ENCODE measurements around the gene MPHOSPH10.

The MPHOSPH10 gene

GRCh38 chr2:71150082-71150816 lies 19.8 kb downstream of the MPHOSPH10 start:
- Histone ChIP-seq H3K36me3 (ENCODE audit: control insufficient read depth in 2 of 2, insufficient read depth in 2 of 2, low read length in 2 of 2) (peaks cover 25 to 34% of the 10 kb centered on the region in 2 donors), H3K4me3 (ENCODE audit: low read length in 2 of 2) (no peak overlapping the region), H3K27me3 (ENCODE audit: control insufficient read depth in 1 of 2, insufficient read depth in 2 of 2, low read length in 2 of 2) (no peaks in the 10 kb centered on the region), H3K4me1 (ENCODE audit: control insufficient read depth, insufficient read depth, low read length) (no peaks in the 10 kb centered on the region), H3K9me3 (ENCODE audit: control insufficient read depth in 2 of 2, low read length in 2 of 2) (no peaks in the 10 kb centered on the region), H3K27ac (ENCODE audit: low read length) (peak overlapping the region; percentile 6), H3K9ac (ENCODE audit: low read length in 2 of 2) (no peak overlapping the region)

- Histone ChIP-seq H3K4me3 (ENCODE audit: low read length in 2 of 2) (no peak overlapping the region), H3K4me1 (ENCODE audit: control insufficient read depth, insufficient read depth, low read length) (no peaks in the 10 kb centered on the region), H3K9me3 (ENCODE audit: control insufficient read depth in 2 of 2, low read length in 2 of 2) (no peaks in the 10 kb centered on the region), H3K9ac (ENCODE audit: low read length in 2 of 2) (no peak overlapping the region), H3K27me3 (ENCODE audit: control insufficient read depth in 1 of 2, insufficient read depth in 2 of 2, low read length in 2 of 2) (no peaks in the 10 kb centered on the region), H3K27ac (ENCODE audit: low read length) (no peak overlapping the region), H3K36me3 (ENCODE audit: control insufficient read depth in 2 of 2, insufficient read depth in 2 of 2, low read length in 2 of 2) (peaks cover 17 to 22% of the 10 kb centered on the region in 2 donors)
These were observed 21.2 kb downstream of the MPHOSPH10 start for GRCh38 chr2:71151620-71152019.

- Histone ChIP-seq H3K4me3 (ENCODE audit: low read length in 2 of 2) (no peak overlapping the region), H3K9ac (ENCODE audit: low read length in 2 of 2) (no peak overlapping the region)
These were observed 23.3 kb downstream of the MPHOSPH10 start for GRCh38 chr2:71153585-71154224.

GRCh38 chr2:71154279-71154678 lies 23.8 kb downstream of the MPHOSPH10 start:
- Histone ChIP-seq H3K36me3 (ENCODE audit: control insufficient read depth in 2 of 2, insufficient read depth in 2 of 2, low read length in 2 of 2) (peaks cover 5 to 6% of the 10 kb centered on the region in 2 donors), H3K27ac (ENCODE audit: low read length) (no peak overlapping the region), H3K27me3 (ENCODE audit: control insufficient read depth in 1 of 2, insufficient read depth in 2 of 2, low read length in 2 of 2) (no peaks in the 10 kb centered on the region)

More at GRCh38 chr2:71153585-71154224, 23.3 kb downstream of the MPHOSPH10 start:
- H3K4me1 ChIP-seq (ENCODE audit: control insufficient read depth, insufficient read depth, low read length), result peaks cover 9% of the 10 kb centered on the region
- no peaks in the 10 kb centered on the region for H3K27me3 ChIP-seq (ENCODE audit: control insufficient read depth in 1 of 2, insufficient read depth in 2 of 2, low read length in 2 of 2)
- no peaks in the 10 kb centered on the region for H3K9me3 ChIP-seq (ENCODE audit: control insufficient read depth in 2 of 2, low read length in 2 of 2)
- no peak overlapping the region for H3K27ac ChIP-seq (ENCODE audit: low read length)
- peaks cover 7 to 9% of the 10 kb centered on the region in 2 donors for H3K36me3 ChIP-seq (ENCODE audit: control insufficient read depth in 2 of 2, insufficient read depth in 2 of 2, low read length in 2 of 2)

GRCh38 chr2:71154798-71155197 lies 24.4 kb downstream of the MPHOSPH10 start:
- H3K27ac ChIP-seq (ENCODE audit: low read length), result no peak overlapping the region
- no peaks in the 10 kb centered on the region for H3K9me3 ChIP-seq (ENCODE audit: control insufficient read depth in 2 of 2, low read length in 2 of 2)
- no peak overlapping the region for H3K4me3 ChIP-seq (ENCODE audit: low read length in 2 of 2)
- no peak overlapping the region for H3K9ac ChIP-seq (ENCODE audit: low read length in 2 of 2)
- H3K4me1 ChIP-seq (ENCODE audit: control insufficient read depth, insufficient read depth, low read length), result peaks cover 9% of the 10 kb centered on the region
- no peaks in the 10 kb centered on the region for H3K27me3 ChIP-seq (ENCODE audit: control insufficient read depth in 1 of 2, insufficient read depth in 2 of 2, low read length in 2 of 2)
- H3K36me3 ChIP-seq (ENCODE audit: control insufficient read depth in 2 of 2, insufficient read depth in 2 of 2, low read length in 2 of 2), result peaks cover 5 to 6% of the 10 kb centered on the region in 2 donors

More at GRCh38 chr2:71154279-71154678, 23.8 kb downstream of the MPHOSPH10 start:
- Histone ChIP-seq H3K9me3 (ENCODE audit: control insufficient read depth in 2 of 2, low read length in 2 of 2) (no peaks in the 10 kb centered on the region), H3K4me1 (ENCODE audit: control insufficient read depth, insufficient read depth, low read length) (peaks cover 9% of the 10 kb centered on the region), H3K4me3 (ENCODE audit: low read length in 2 of 2) (no peak overlapping the region), H3K9ac (ENCODE audit: low read length in 2 of 2) (no peak overlapping the region)

GRCh38 chr2:71155846-71156245 lies 25.4 kb downstream of the MPHOSPH10 start:
- Histone ChIP-seq H3K9ac (ENCODE audit: low read length in 2 of 2) (no peak overlapping the region), H3K4me1 (ENCODE audit: control insufficient read depth, insufficient read depth, low read length) (peaks cover 9% of the 10 kb centered on the region), H3K27ac (ENCODE audit: low read length) (no peak overlapping the region), H3K9me3 (ENCODE audit: control insufficient read depth in 2 of 2, low read length in 2 of 2) (no peaks in the 10 kb centered on the region), H3K27me3 (ENCODE audit: control insufficient read depth in 1 of 2, insufficient read depth in 2 of 2, low read length in 2 of 2) (no peaks in the 10 kb centered on the region), H3K36me3 (ENCODE audit: control insufficient read depth in 2 of 2, insufficient read depth in 2 of 2, low read length in 2 of 2) (no peaks in the 10 kb centered on the region), H3K4me3 (ENCODE audit: low read length in 2 of 2) (no peak overlapping the region)

- peaks cover 9% of the 10 kb centered on the region for H3K4me1 ChIP-seq (ENCODE audit: control insufficient read depth, insufficient read depth, low read length)
- H3K9me3 ChIP-seq (ENCODE audit: control insufficient read depth in 2 of 2, low read length in 2 of 2), result no peaks in the 10 kb centered on the region
- peak overlapping the region; percentile 67 to 69 for H3K4me3 ChIP-seq (ENCODE audit: low read length in 2 of 2)
- H3K9ac ChIP-seq (ENCODE audit: low read length in 2 of 2), result no peak overlapping the region
- no peaks in the 10 kb centered on the region for H3K27me3 ChIP-seq (ENCODE audit: control insufficient read depth in 1 of 2, insufficient read depth in 2 of 2, low read length in 2 of 2)
- H3K27ac ChIP-seq (ENCODE audit: low read length), result peak overlapping the region; percentile 64
- H3K36me3 ChIP-seq (ENCODE audit: control insufficient read depth in 2 of 2, insufficient read depth in 2 of 2, low read length in 2 of 2), result no peaks in the 10 kb centered on the region
These were observed 26.1 kb downstream of the MPHOSPH10 start for GRCh38 chr2:71156573-71156972.

GRCh38 chr2:71157124-71157793 lies 26.8 kb downstream of the MPHOSPH10 start:
- no peaks in the 10 kb centered on the region for H3K27me3 ChIP-seq (ENCODE audit: control insufficient read depth in 1 of 2, insufficient read depth in 2 of 2, low read length in 2 of 2)
- peak overlapping the region; percentile 29 to 44 for H3K9ac ChIP-seq (ENCODE audit: low read length in 2 of 2)
- H3K27ac ChIP-seq (ENCODE audit: low read length), result peak overlapping the region; percentile 64
- H3K9me3 ChIP-seq (ENCODE audit: control insufficient read depth in 2 of 2, low read length in 2 of 2), result no peaks in the 10 kb centered on the region
- H3K4me3 ChIP-seq (ENCODE audit: low read length in 2 of 2), result peak overlapping the region; percentile 67 to 69
- no peaks in the 10 kb centered on the region for H3K36me3 ChIP-seq (ENCODE audit: control insufficient read depth in 2 of 2, insufficient read depth in 2 of 2, low read length in 2 of 2)
- H3K4me1 ChIP-seq (ENCODE audit: control insufficient read depth, insufficient read depth, low read length), result peaks cover 9% of the 10 kb centered on the region

GRCh38 chr2:71166812-71167211 lies 36.4 kb downstream of the MPHOSPH10 start:
- H3K27me3 ChIP-seq (ENCODE audit: control insufficient read depth in 1 of 2, insufficient read depth in 2 of 2, low read length in 2 of 2), result no peaks in the 10 kb centered on the region
- no peaks in the 10 kb centered on the region for H3K4me1 ChIP-seq (ENCODE audit: control insufficient read depth, insufficient read depth, low read length)
- H3K27ac ChIP-seq (ENCODE audit: low read length), result no peak overlapping the region
- H3K9ac ChIP-seq (ENCODE audit: low read length in 2 of 2), result no peak overlapping the region
- H3K36me3 ChIP-seq (ENCODE audit: control insufficient read depth in 2 of 2, insufficient read depth in 2 of 2, low read length in 2 of 2), result no peaks in the 10 kb centered on the region
- H3K4me3 ChIP-seq (ENCODE audit: low read length in 2 of 2), result no peak overlapping the region
- no peaks in the 10 kb centered on the region for H3K9me3 ChIP-seq (ENCODE audit: control insufficient read depth in 2 of 2, low read length in 2 of 2)

GRCh38 chr2:71173096-71173495 lies 42.7 kb downstream of the MPHOSPH10 start:
- no peak overlapping the region for H3K9ac ChIP-seq (ENCODE audit: low read length in 2 of 2)
- no peak overlapping the region for H3K27ac ChIP-seq (ENCODE audit: low read length)
- no peaks in the 10 kb centered on the region for H3K4me1 ChIP-seq (ENCODE audit: control insufficient read depth, insufficient read depth, low read length)
- peaks cover 0 to 2% of the 10 kb centered on the region in 2 donors for H3K27me3 ChIP-seq (ENCODE audit: control insufficient read depth in 1 of 2, insufficient read depth in 2 of 2, low read length in 2 of 2)
- H3K9me3 ChIP-seq (ENCODE audit: control insufficient read depth in 2 of 2, low read length in 2 of 2), result no peaks in the 10 kb centered on the region
- H3K4me3 ChIP-seq (ENCODE audit: low read length in 2 of 2), result no peak overlapping the region
- H3K36me3 ChIP-seq (ENCODE audit: control insufficient read depth in 2 of 2, insufficient read depth in 2 of 2, low read length in 2 of 2), result no peaks in the 10 kb centered on the region

Data from stomach smooth muscle (tissue), 2 donors.